Spleen (tissue), 7 donors: ENCODE results near the gene MYO1B.

Source experiments
- POLR2A ChIP-seq, 3 donors: fragments of 450-650 bp; IDR thresholded peaks; one replicate each; pipeline ENCODE4 v1.5.1; 2017; ENCODE audit warnings: antibody characterized with exemption in 3 of 3, mild to moderate bottlenecking in 1 of 3
- TF ChIP-seq, protein P1 (sequence below), 11 experiments: fragments of 200-600 bp in 7 of 11; fragments of 450-650 bp in 4 of 11; sonication (generic) in 4 of 11; IDR thresholded peaks in 8 of 11; conservative IDR thresholded peaks in 3 of 11; 1 replicate in 7 of 11; 2 replicates in 4 of 11; pipeline versions ENCODE4 v1.4.0 to v1.8.0; 2016 to 2021; ENCODE audit warnings: antibody characterized with exemption in 11 of 11, inconsistent platforms in 4 of 11, mild to moderate bottlenecking in 1 of 11
- donor health status: DM: no; HTN: no; CAD: no; lungs with moderate emphysema.
- donor health status: DM: no; HTN: no; CAD: no.
- donor health status: DM: no; HTN: no; CAD: no.

DNA sequence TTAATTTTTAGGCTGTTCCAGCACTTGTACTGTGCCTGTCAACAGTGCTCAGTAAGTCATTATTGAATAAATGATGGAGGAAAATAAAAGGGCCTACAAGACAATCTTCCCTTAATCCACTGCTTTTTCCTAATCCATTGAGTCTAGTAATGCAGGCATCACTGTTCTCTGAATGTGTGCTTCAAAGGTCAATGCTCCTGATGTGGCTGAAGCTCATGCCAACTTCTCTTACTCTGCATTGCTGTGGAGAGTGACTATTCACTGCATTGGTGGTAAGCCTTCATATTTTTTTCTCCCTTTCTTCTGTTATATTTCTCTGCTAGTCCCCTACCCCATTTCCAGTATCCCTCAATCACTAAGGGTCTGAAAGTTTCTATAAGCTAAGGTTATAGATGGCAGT, 31.9 kb upstream of the MYO1B start:
- TF ChIP-seq, protein P1, sequence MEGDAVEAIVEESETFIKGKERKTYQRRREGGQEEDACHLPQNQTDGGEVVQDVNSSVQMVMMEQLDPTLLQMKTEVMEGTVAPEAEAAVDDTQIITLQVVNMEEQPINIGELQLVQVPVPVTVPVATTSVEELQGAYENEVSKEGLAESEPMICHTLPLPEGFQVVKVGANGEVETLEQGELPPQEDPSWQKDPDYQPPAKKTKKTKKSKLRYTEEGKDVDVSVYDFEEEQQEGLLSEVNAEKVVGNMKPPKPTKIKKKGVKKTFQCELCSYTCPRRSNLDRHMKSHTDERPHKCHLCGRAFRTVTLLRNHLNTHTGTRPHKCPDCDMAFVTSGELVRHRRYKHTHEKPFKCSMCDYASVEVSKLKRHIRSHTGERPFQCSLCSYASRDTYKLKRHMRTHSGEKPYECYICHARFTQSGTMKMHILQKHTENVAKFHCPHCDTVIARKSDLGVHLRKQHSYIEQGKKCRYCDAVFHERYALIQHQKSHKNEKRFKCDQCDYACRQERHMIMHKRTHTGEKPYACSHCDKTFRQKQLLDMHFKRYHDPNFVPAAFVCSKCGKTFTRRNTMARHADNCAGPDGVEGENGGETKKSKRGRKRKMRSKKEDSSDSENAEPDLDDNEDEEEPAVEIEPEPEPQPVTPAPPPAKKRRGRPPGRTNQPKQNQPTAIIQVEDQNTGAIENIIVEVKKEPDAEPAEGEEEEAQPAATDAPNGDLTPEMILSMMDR (IDR thresholded peaks at IDR 0.05 in 8 of 11, conservative IDR thresholded peaks at IDR 0.05 in 3 of 11): no peak
- TF ChIP-seq POLR2A (IDR thresholded peaks at IDR 0.05): no peak
